H1 (cell line): ENCODE data around the gene ARHGAP15. TPM values are rescaled to one million over a fixed set of nuclear protein-coding genes. Genes with fewer than 3 reads are reported as not detected.

Source experiments
- JUN ChIP-seq: IDR thresholded peaks from 2 replicates; pipeline ENCODE4 v1.6.1; 2011; ENCODE audit warnings: low read depth, mild to moderate bottlenecking, improper control_type of control experiment, low read length
- SIN3A ChIP-seq, 2 experiments: IDR thresholded peaks in 1 of 2; conservative IDR thresholded peaks in 1 of 2; 2 replicates each; pipeline ENCODE4 v1.6.1; 2011 to 2012; ENCODE audit warnings: low read length in 2 of 2, improper control_type of control experiment in 1 of 2, low read depth in 1 of 2, mild to moderate bottlenecking in 1 of 2
- polyA plus RNA-seq, 7 experiments: library from polyadenylated mRNA; depleted of rRNA in 3 of 7; stranded (reverse) in 5 of 7; unstranded in 2 of 7; fragments of >200 nt in 5 of 7; fragments of 200-250 nt in 2 of 7; gene quantifications; 1 replicate in 5 of 7; 2 replicates in 1 of 7; 4 replicates in 1 of 7; pipeline versions ENCODE4 v1.2.1 to v1.2.3, GENCODE V29; 2011 to 2013; ENCODE audit warnings: missing spikeins in 2 of 7, mixed read lengths in 2 of 7
- total RNA-seq: library from RNA; stranded (reverse); fragmentation: NEBNext Ultra II Directional; extraction: Animal tissue kit (Norgen Biotek cat#: 25700); gene quantifications from 2 replicates; pipeline ENCODE4 v1.2.1, GENCODE V29; 2021
- TF ChIP-seq, protein P1 (sequence below): IDR thresholded peaks from 2 replicates; pipeline ENCODE4 v1.6.1; 2012; ENCODE audit warnings: low read length, inconsistent platforms

ARHGAP15 gene
- total and polyA plus RNA-seq, 2 of the 8 experiments (the other 6 are each of a cell fraction or from before 2014, with no cell fraction given), result not detected

GRCh38 chr2:143433251-143433650 is 304.0 kb downstream of the ARHGAP15 start (continued):
- TF ChIP-seq SIN3A (conservative IDR thresholded peaks at IDR 0.05 in 1 of 2, IDR thresholded peaks at IDR 0.05 in 1 of 2; ENCODE audit: low read depth in 1 of 2, low read length in 2 of 2) (no peak), JUN (no peak)
- TF ChIP-seq, protein P1, sequence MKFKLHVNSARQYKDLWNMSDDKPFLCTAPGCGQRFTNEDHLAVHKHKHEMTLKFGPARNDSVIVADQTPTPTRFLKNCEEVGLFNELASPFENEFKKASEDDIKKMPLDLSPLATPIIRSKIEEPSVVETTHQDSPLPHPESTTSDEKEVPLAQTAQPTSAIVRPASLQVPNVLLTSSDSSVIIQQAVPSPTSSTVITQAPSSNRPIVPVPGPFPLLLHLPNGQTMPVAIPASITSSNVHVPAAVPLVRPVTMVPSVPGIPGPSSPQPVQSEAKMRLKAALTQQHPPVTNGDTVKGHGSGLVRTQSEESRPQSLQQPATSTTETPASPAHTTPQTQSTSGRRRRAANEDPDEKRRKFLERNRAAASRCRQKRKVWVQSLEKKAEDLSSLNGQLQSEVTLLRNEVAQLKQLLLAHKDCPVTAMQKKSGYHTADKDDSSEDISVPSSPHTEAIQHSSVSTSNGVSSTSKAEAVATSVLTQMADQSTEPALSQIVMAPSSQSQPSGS, result no peak
